OCI-LY7 (cell line): ENCODE results near the gene ARSJ.

ENCODE experiments used
- CTCF ChIP-seq: fragments of 200-600 bp; sonication (generic); conservative IDR thresholded peaks from 2 replicates; pipeline ENCODE4 v1.5.1; 2014; ENCODE audit warnings: mild to moderate bottlenecking, antibody characterized with exemption, low read length, moderate library complexity, mixed read lengths
- EZH2phosphoT487 ChIP-seq: fragments of 200-600 bp; sonication (generic); IDR thresholded peaks from 2 replicates; pipeline ENCODE4 v1.6.1; 2018; ENCODE audit warnings: low read depth, borderline replicate concordance, mild to moderate bottlenecking, mixed run types, antibody characterized with exemption, low read length, moderate library complexity, mixed read lengths

GRCh38 chr4:113882668-113883067 lies 96.8 kb downstream of the ARSJ start:
- no peak for TF ChIP-seq CTCF
- no peak for TF ChIP-seq EZH2phosphoT487
